CD4-positive, alpha-beta T cell treated with Interleukin-21 for 1 hour (primary cell): ENCODE data around the gene CLEC3A.
A peak's percentile ranks its signal among the peaks of the same experiment; 100 is the strongest.
"Not testable (repeated sequence)": the region's sequence is repeated elsewhere in the genome, so short reads cannot be mapped to it uniquely, and the experiment has no call there.

Experiments used
- DNase-seq: peaks from one replicate; pipeline ENCODE4 v3.0.0-alpha.2; 2020

Gene CLEC3A, protein sequence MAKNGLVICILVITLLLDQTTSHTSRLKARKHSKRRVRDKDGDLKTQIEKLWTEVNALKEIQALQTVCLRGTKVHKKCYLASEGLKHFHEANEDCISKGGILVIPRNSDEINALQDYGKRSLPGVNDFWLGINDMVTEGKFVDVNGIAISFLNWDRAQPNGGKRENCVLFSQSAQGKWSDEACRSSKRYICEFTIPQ

DNA sequence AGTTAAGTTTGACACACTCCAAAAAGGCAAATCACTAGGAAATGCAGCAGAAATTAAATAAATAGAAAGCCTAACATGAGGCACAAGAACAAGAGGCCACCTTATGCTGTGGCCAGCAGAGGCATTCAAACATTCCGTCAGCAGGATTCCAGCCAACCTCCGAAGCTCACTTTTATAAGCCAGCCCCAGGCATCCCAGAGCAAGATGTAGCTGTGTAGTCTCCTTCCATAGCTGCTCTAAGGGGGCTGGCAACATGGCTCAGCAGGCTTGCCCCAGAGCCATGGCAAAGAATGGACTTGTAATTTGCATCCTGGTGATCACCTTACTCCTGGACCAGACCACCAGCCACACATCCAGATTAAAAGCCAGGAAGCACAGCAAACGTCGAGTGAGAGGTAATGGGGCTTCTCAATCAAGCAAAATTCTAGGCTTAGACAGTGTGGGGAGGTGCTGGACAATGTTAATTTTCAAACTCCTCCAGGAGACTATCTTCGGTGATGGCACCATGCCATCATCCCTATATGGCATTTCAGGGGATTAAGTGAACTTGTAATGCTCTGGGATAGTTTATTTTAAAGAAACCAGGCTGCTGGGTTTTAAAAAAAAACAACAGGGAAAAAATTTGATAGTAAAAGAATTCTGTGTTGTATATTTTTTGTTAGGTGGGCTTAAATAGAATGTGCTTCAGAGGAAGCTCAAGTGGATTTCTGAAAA, at the start of gene CLEC3A:
Gene CLEC3A (plus strand): TSS at position 202 of the 714 bp plus-strand sequence. CDS start 79 bp downstream, at position 281.
- DNase-seq: no peak

GRCh38 chr16:77974883-77975282, 47.5 kb upstream of the CLEC3A start:
- DNase-seq: no peak

DNA sequence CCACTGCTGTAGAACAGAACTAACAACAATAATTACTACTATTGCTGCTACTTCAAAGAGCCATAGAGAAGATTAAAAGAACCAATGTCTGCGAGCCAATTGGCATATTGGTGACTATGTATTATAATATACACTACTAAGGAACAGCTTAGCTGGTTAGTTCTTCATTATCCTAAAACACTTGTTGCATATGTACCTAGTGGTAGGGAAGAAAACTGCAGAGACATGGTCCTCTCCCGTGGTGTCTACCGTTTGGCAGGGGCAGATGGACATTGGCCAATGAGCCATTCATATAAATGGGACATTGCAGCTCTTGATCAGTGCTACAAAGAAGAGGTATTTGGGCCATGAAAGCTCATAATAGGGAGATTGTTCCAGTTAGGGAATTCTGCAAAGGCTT, 46.4 kb upstream of the CLEC3A start:
- no peak for DNase-seq

DNA sequence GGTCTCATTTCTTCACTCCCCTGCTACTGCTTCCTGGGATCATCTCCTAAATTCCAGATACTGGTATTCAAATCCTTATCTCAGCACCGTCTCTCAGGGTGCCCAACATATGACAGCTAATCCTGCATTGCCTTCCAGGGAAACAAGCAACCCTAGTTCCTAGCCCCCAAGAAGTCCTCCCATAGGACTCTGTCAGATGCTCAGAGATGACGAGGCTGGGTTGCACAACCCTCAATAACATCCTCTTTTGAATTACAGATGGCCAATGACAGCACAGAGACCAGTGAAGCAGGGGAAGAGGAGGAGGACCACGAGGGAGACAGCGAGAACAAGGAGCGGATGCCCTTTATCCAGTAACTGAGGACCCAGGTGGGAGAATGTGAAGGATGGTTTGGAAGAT, 45.0 kb upstream of the CLEC3A start:
- no peak for DNase-seq

GRCh38 chr16:77985111-77985510, 37.2 kb upstream of the CLEC3A start:
- no peak for DNase-seq

- no peak for DNase-seq
These were observed 36.2 kb upstream of the CLEC3A start for GRCh38 chr16:77986011-77986740.

DNA sequence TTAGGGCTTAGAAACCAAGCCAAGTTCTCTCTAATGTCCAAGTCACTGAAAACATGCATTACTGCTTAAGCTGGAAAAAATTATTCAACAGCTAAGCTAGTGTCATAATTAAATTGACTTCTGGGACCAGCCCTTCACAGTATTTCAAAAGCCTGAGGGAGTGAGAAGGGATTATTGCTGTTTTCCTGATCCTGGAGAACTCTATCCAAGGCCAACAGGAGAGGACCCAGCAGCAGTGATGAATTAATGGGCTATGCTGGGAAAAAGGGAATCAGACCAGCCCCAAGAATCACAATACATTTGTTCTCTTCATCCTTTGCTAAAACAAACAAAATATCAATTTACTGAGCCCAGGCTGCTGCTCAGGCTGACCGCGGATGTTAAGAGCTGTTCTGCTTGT, 34.5 kb upstream of the CLEC3A start:
- no peak for DNase-seq

DNA sequence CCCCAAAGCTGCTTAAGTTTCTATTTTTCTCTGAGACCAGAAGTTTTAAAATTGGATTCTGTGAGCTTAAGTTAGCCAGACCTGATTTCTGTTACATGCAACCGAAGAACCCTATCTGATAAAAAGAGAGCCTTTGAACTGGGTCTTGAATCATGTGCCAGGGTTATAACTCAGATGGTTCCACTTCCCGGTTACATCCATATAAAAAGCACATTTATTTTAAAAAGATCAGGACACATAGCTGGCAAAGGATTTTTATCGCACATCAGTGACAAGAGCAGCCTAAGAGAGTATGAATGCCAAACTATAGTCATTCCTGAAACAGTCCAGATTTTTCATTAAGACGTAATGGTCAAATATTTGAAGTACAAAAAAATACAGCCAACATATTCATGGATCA, 32.5 kb upstream of the CLEC3A start:
- no peak for DNase-seq

GRCh38 chr16:77991701-77992100, 30.6 kb upstream of the CLEC3A start:
- no peak for DNase-seq

GRCh38 chr16:77992381-77992780, 30.0 kb upstream of the CLEC3A start:
- not testable (repeated sequence) for DNase-seq

DNA sequence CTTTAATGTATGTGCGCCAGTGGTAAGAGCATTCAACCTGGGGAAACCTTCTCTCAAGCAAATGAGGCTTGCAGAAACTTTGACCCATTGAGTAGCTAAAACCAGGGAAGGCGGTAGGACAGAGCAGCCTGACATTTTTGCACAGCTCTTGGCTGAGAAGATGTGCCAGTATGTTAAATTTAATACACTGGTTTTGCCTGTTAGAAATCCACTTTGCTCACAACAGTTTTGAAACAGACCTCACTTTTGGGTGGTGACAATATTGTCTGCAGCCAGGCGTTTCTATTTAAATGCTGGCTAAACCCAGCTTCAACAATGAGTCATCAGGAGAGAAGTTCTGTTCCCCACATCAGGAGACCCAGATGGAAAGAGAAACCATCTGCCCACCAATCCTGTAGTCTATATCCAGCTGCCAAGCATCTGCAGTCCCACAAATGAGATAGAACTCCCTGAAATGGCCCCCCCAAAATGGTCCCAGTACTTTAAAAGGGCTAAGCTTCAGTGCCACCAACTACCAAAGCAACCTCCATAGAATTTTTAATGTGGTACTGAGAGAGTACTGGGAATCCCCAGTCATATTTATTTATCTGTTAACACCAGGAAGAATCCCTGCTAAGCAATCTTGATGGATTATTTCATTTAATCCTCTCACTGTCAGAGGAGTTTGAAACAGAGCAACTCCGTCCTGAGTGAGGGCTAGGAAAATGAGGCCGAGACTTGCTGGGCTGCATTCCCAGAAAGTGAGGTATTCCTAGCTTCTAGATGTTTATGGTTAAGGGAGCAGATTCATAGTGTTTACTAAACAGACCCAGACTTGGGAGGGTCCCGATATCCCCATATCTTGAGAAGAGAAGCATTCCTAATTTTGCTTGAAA, 29.0 kb upstream of the CLEC3A start:
- no peak for DNase-seq

GRCh38 chr16:77995843-77996455, 26.4 kb upstream of the CLEC3A start:
- DNase-seq: no peak

GRCh38 chr16:77998350-77999023, 23.9 kb upstream of the CLEC3A start:
- DNase-seq: no peak

- DNase-seq: no peak
These were observed 20.8 kb upstream of the CLEC3A start for GRCh38 chr16:78001451-78002025.

- peak; percentile 66 for DNase-seq
These were observed 19.3 kb upstream of the CLEC3A start for GRCh38 chr16:78002915-78003538.

- DNase-seq: no peak
These were observed 17.8 kb upstream of the CLEC3A start for GRCh38 chr16:78004517-78004916.

DNA sequence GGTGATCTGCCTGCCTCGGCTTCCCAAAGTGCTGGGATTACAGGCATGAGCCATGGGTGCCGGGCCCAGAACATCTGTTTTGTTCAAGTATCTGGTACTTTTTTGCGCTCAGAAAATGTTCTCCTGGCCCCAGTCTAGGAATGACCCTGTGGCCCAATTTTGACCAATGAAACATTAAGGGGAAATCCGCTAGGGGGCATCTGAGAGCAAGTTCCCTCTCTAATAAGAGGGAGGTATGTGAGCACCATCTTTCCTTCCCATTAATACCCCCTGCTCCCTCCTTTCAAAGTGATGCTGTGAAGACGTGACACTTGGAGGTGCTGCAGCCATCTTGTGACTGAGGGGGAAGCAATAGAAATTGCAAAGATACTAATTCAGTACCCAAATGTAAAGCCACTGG, 16.5 kb upstream of the CLEC3A start:
- peak; percentile 6 for DNase-seq

DNA sequence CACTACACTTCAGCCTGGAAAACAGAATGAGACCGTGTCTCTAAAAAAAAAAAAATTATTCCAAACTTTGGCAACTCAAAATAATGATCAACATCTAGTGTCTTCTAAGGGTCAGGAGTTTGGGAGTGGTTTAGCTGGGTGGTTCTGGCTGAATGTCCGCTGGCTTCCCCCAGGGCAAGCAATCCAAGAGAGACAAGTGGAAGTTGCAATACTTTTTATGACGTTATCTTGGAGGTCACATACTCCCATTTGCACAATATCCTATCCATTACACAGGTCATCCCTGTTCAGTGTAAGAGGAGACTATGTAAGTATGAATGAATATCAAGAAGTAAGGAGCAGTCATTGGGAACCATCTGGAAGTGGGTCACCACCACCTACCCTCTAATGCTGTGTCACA, 15.2 kb upstream of the CLEC3A start:
- DNase-seq: no peak

- DNase-seq: no peak
These were observed 1.8 kb downstream of the CLEC3A start for GRCh38 chr16:78024159-78024558.

- no peak for DNase-seq
These were observed 3.3 kb downstream of the CLEC3A start for GRCh38 chr16:78025631-78026030.

DNA sequence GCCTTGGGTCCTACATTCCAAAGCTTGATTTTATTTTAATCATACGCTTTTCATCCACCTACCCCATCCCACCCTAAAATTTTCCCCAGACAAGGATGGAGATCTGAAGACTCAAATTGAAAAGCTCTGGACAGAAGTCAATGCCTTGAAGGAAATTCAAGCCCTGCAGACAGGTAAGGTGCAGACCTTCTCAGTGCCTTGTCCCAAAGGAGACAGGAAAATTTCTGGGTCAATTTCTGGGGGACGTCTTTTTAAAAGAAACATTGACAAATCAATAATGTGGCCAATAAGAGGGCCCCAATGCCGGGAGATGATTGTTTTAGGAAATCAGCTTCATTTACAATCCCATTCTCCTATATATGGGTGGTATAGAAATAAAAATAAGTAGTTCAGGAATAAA, 5.7 kb downstream of the CLEC3A start:
- DNase-seq: no peak
